GM18520 (cell line): Measurements from ENCODE around the gene B4GALT2.

ENCODE experiments used
- ATAC-seq: cut with Tn5 transposase; IDR thresholded peaks from one replicate; pipeline ENCODE4 v1.9.1; 2021; ENCODE audit not compliant: unreplicated experiment

B4GALT2 gene

DNA sequence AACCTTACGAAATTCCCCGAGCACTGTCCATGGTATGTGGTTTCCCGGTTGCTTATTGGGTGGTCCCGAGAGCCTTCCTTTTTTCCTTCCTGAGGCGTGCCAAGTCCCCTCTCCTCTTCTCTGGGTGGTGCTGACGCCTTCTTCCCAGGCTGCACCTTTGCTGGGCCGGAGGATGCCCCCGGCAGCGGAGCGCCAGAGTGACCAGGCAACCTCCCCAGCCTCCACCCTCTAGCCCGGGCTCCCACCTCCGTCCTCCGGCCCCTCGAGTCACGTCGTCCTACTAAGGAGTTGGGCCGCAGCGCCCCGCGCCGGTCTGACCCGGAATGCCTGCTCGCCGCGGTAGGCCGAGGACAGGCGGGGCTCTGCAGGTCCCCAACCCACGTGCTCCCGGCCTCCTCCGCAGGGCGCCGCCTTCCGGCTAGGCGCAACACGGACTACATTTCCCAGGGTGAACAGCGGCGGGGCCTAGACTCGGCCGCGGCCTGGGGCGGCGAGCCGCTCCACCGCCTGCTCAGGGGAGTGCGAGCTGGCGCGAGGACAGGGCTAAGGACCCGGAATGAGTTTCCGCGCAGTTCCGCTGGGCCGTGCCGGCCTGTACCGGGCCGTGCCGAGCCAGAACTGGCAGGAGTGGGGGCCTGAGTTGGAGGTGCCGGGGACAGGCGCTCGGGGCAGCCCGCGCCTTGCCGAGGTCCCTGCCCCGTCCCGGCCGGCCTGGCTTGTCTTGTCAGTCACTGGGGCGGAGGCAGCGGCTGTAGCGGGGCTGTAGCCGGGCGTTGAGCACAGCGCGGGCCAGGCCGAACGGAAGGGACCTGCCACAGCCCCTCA lies 32.6 kb upstream of the B4GALT2 start, which contains the start of gene IPO13:
Gene IPO13 (plus strand): TSS at position 715 of the 825 bp plus-strand sequence. CDS start 651 bp downstream, outside the sequence.
- ATAC-seq, result peak; percentile 91

DNA sequence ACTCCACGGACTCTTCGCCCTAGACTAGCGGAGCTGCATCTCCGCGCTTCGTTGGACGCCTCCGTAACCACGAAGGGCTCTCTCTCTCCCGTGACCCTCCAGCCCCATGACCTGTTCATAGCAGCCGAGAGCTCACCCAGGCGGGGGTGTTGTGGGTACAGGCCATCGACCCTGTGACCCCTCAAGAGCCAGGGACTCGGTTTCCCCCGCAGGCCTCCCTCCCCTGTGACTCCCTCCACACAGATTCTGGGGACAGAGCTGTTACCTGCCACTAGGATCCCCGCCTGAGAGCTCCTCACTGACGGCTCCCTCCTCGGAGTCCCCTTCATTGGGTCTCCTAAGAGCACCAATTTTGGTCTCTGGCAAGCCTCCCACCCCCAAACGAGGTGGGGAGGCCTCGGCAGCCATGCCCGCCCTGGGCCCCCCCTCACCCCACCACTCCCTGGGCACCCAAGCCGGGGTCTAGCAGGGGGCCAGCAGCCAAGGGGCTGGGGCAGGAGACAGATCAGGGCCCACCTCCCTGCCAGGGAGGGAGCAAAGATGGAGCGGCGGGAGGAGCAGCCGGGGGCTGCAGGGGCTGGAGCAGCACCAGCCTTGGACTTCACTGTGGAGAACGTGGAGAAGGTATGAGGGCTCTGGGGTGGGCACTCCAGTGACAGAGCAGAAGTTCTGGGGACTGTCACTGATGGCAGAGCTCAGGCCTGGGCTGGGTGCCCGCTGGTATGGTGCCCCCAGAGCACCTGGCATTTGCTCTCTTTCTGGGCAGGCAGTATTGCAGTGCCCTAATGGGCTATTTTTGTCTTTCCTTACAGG lies 31.7 kb upstream of the B4GALT2 start:
- ATAC-seq, result no peak

DNA sequence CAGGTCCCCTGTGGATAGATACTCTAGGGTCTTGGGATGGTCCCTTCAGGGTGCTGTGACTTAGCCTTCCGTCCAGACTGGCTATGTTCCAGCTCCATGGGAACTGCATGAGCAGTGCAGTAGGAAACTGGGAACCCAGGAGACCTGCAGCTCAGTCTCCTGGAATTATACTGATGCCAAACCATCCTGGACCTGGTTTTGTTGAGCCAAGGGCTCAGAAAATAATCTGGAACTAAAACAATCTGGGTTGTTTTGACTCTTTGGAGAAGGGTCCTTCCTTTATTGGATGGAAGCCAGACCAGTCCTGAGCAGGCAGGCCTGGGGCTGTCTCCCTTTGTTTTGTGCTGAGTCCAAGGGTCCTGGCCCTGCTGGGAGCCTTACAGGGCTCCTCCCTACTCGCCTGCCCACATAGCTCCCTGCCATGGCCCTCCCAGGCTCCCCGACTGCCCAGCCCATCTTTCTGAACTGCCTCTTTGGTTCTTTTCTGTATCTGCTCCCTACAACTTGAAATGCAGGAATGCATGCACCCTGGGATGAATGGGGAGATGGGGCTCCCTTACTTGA lies 31.1 kb upstream of the B4GALT2 start:
- ATAC-seq, result no peak

DNA sequence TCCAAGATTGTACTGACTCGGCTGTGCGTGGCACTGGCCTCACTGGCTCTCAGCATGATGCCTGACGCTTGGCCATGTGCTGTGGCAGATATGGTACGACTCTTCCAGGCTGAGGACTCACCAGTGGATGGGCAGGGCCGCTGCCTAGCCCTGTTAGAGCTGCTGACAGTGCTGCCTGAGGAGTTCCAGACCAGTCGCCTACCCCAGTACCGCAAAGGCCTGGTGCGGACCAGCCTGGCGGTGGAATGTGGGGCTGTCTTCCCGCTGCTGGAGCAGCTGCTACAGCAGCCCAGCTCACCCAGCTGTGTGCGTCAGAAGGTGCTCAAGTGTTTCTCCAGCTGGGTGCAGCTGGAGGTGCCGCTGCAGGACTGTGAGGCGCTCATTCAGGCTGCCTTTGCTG lies 29.3 kb upstream of the B4GALT2 start:
- no peak for ATAC-seq

DNA sequence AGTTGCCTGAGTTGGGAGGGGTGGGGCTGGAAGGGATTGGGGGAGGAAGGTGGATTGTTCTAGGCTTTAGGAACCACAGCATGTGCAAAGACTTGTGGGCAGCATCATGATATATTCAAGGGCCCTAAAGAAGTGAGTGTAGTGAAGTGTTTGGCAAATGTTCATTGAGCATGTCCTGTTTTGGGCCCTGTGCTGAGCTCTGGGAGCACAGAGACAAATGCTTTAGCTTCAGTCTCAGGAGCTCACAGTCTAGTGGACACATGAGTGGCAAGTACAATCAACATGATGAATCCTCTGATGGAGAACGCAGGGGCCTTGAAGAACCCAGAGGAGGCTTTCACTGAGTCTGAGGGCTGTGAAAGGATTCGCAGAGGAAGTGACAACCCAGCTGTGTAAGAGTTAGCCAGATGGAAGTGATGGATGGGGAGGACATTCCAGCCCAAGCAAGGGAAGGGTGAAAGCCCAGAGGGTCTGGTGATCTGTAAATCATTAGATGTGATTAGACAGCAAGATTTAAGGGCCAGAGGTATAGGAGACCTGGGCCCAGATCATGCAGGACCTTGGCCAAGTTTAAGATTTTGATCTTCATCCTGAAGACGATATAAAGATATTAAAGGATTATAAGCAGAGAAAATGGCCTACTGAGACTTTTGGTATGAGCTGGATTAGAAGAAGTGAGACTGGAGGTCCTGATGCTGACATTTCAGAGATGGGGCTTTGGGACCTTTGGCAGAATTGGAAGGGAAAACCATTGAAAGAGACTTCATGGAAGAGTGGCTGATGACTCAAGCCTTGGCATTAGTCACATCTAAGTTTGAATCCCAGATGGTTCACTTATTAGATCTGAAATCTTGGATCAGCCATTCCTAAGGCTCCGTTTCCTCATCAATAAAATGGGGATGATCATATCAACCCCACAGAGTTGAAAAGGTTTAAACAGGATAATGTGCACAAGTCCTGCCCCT lies 27.7 kb upstream of the B4GALT2 start:
- no peak for ATAC-seq

DNA sequence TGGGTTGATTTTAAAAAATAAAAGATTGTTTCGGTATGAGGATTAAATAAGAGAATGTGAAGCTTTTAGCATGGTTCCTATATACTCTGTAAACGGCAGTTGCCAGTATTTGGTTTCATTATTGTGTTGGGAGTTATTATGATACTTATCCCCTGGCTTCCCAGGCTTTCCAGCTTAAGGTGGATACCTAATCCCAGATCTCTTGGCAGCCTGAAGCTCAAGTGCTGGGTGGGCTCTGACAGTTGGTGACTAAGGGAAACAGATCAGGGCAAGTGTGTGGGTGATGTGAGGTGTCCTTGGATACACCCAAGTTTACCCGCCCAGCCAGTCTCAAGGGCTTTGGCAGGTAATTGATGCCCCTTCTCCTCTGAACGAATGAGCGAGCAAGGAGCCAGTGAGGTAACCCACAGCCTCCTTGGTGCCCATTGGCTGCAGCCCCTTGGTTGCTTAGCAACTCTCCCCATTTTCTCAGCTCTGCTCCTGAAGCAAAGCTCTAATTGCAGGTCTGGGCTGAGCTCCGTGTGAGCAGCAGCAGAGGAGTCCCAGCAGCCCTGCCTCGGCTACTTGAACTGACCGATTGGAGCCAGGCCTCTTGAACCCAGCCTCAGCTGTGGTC lies 26.2 kb upstream of the B4GALT2 start:
- ATAC-seq, result no peak

DNA sequence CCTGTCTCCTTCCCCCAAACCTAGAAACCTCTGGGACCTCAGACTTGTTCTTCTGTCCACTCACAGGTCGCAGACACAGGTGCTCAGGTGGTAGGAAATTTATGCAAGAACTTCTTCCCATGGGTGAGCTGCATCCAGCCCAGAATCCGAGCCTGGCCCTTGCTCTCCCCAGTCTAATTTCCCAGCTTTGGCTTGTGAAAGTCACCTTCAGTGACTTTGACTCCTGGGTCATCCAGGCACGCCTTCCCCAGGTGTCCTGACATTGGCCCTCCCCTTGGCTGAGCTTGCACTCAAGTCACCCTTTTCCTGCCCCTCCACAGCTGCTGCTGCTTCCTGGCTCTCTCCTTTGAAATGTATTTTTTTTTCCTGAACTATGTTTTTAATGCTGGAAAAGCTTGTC lies 25.6 kb upstream of the B4GALT2 start:
- no peak for ATAC-seq

DNA sequence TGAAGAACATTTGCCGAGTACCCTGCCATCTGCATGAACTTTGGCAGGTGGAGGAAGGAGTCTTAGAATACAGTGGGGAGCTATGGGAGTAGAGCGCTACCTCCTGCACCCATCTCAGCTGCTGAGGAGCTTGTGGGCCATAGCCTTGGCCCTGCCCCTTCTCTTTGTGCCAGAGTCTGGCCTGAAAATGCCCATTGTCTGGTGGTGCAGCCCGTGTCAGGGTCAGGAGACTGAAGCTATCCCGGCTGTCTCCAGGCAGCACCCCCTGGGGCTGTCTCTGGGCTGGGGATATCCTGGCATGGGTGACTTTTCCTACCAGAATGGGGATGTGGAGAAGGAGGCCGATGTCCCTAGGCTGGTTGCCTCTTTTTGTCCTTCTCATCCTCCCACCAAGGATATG lies 25.0 kb upstream of the B4GALT2 start:
- ATAC-seq, result no peak

DNA sequence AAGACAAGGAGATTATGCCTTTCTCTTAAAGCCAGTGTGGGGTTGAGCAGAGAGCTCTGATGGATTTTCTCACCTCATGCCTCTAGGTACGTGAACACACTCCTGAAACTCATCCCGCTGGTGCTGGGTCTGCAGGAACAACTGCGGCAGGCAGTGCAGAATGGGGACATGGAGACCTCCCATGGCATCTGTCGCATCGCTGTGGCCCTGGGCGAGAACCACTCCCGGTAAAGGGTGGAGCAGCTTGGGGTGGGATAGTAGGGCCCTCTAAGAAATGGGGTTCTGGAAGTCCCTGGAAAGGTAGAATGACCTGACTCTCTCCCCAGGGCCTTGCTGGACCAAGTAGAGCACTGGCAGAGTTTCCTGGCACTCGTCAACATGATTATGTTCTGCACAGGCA lies 22.8 kb upstream of the B4GALT2 start:
- ATAC-seq, result no peak

DNA sequence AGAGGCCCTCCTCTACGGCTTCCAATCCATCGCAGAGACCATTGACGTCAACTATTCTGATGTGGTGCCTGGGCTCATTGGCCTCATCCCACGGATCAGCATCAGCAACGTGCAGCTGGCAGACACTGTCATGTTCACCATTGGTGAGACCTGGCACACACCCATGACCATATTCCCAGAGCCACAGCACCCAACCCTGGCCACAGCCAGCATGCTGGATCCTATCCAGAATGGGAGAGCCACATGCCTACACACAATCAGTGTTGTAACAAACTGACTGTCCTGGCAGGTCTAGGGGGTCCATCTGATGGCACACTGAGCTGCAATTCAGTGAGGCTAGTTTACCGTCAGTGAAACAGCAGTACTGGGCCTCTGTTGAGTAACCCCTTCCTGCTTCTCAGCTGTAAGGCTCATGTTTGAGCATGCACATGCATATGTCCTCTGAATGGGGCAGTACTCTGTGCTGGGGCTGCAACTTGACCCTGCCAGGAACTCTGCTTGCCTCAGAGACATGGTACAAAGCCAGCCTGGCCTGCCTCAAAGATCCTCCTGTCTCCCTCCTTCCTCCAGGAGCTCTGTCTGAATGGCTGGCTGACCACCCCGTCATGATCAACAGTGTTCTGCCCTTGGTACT lies 21.5 kb upstream of the B4GALT2 start:
- ATAC-seq, result no peak

DNA sequence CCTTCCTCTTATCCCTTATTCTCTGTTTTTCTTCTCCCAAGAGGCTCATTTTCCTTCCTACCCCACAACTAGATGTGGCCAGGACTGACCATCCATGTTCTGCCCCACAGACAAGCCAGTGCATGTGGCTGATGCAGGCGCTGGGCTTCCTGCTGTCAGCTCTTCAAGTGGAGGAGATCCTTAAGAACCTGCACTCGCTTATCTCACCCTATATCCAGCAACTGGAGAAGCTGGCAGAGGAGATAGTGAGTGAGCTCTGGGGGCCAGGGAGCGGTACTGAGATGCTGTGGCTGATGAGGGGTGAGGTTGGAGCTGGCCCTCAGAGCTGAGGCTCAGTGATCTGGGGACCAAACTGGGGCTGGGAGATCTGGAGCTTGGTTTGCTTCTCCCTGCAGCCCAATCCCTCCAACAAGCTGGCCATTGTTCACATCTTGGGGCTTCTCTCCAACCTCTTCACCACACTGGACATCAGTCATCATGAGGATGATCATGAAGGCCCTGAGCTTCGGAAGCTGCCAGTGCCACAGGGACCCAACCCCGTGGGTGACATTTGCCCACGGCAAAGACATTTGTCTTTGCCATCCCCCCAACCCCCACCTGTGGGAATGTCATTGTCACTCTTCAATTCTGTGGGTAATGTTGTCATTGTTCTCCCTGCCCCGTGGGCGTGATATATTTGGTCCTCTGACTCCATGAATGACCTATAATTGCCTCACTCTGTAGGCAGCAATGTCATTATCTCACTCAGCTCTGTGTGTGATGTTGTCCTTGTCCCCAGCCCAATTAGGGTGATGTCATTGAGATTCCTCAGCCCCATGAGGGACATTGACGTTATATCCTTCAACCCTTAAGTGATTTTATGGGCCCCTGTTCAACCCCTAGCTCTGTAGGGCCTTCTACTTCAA lies 20.4 kb upstream of the B4GALT2 start:
- ATAC-seq, result no peak

DNA sequence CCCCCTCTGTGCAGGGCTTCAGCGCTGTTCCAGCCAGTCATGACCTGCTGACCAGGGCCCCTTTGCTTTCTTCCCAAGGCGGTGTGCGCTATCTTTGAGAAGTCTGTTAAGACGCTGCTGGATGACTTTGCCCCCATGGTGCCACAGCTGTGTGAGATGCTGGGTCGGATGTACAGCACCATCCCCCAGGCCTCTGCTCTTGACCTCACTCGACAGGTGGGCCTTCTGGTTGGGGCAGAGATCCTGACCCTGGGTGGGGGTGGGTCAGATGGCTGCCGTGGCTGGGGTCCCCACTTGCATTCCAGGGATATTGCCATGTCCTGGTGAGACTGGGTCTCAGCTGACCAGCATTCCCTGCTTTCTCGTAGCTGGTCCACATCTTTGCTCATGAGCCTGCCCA lies 18.2 kb upstream of the B4GALT2 start:
- no peak for ATAC-seq

DNA sequence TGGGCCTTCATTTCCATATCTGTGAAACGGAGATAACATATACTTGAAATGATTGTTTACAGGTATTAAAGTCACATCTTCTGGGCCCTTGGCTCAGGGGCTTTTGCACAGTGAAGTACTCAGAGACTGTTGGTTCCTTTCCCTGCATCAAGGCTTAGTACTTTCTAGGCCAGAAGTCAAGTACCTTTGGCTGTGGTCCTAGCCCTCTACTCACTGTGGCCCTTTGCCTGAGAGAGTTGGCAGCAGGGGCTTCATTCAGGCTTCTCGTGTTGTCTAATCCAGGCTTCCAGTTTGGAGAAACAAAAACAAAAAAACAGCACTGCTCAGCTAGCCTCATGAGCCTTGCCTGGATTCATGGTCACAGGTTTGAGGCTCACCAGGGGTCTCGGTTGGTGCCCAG lies 17.3 kb upstream of the B4GALT2 start:
- no peak for ATAC-seq

DNA sequence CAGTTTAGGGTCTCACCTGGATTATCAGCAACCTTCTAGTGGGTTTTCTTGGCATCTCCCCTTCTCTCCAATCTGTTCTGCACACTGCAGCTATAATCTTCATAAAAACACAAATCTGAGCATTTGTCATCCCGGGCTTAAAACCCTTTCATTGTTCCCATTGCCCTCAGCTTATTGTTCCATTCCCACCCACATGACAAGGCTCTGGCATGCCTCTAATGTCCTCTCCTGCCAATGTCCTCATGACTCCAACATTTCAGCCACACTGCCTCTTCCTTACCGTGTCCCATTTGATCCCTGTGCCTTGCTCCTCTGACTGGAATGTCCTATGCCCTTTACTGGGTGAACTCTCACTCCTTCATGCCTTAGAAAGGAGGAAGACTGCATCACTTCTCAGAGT lies 16.7 kb upstream of the B4GALT2 start:
- ATAC-seq, result no peak

DNA sequence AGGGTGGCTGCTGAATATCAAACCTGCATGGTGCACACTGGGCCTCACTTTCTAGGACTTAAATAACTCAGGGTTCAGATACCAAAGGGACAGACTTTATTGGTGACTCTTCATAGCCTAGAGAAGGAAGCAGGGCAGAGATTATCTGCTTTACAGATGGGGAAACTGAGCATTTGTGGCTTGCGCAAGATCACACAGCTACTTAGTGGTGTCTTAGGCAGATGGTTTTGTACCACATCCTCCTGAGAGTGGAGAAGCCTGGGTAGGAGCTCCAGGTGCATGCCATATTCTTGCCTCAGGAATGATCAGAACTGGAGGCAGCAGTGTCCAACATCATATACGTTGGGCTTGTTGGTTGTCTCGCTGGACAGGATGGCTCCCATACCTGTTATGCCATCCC lies 16.0 kb upstream of the B4GALT2 start:
- ATAC-seq, result no peak

DNA sequence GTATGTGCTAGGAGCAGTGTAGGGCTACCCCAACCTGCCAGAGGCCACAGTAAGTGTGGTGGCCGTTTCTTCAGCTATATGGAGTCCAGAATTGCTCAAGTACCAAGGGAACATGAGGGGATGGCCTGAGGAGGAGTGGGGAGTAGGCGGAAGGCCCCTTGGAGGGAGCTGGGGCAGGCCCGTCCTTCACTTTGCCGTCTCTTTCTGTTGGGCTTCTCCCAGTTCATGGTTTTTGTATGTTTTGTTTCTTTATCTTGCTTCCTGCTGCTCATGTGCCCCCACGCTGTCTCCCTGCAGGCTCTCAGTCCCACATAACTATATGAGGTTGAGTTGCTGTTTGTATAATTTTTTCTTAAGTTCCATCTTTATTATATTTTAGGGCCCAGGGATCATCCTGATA lies 15.1 kb upstream of the B4GALT2 start:
- no peak for ATAC-seq

DNA sequence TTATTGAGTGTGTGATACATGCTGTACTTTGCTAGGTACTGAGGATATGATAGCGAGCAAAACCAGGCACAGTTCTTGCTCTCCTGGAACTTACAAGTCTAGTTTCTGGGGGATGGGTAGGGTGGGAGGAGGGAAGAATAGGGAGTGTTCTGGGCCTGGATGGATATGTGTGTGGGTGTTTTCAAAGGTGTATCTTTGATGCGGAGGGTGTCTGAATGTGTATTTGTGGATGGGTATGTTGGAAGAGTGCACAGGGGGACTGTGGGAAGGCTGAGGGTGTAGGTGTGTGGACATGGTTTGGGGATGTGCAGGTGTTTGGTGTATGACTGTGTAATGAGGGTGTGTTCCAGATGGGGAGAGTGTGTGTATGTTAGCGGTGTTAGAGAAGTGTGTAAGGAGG lies 13.7 kb upstream of the B4GALT2 start:
- ATAC-seq, result no peak

DNA sequence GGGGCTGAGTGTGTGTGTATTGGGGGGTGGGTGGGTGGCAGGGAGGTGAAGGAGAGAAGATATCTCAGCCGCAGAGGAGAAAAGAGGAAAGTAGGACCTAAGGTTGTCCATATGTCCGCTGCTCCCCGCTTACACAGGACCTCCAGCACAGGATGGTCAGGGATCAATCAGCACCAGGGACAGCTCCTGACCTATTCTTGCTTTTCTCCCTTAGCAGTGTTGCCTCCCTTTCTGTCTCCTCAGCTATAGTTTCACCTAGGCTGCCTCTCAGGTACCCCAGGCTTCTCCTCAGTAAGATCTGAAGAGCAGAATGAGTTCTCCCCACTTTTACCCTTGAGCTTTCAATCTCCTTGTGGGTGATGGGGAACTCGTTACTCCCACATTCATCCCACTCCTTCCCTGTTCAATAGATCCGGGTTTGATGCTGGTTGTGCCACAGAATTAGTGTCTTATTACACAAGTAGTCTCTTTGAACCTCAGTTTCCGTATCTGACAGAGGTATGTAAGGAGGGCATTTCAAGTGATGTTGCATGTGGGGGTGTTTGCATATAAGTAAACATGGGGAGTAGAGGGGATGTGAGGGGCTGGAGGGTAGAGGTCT lies 10.6 kb upstream of the B4GALT2 start:
- no peak for ATAC-seq

DNA sequence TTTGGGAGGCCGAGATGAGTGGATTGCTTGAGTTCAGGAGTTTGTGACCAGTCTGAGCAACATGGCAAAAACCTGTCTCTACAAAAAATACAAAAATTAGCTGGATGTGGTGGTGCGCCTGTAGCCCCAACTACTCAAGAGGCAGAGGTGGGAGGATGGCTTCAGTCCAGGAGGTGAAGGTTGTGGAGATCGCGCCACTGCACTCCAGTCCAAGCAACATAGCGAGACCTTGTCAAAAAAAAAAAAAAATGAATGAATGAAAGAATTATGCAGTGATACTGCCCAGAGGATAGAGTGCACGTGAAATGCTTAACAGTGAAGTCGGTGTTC lies 9.6 kb upstream of the B4GALT2 start:
- no peak for ATAC-seq
